SH-SY5Y (cell line): Measurements from ENCODE around the gene UCHL3.

Experiments used
- GATA2 ChIP-seq: IDR thresholded peaks from 2 replicates; pipeline ENCODE4 v1.6.1; 2011; ENCODE audit warnings: mild to moderate bottlenecking, low read depth, low read length
- GATA3 ChIP-seq: IDR thresholded peaks from 2 replicates; pipeline ENCODE4 v1.6.1; 2011; ENCODE audit warnings: low read depth, mild to moderate bottlenecking, low read length, moderate library complexity

The UCHL3 gene

DNA sequence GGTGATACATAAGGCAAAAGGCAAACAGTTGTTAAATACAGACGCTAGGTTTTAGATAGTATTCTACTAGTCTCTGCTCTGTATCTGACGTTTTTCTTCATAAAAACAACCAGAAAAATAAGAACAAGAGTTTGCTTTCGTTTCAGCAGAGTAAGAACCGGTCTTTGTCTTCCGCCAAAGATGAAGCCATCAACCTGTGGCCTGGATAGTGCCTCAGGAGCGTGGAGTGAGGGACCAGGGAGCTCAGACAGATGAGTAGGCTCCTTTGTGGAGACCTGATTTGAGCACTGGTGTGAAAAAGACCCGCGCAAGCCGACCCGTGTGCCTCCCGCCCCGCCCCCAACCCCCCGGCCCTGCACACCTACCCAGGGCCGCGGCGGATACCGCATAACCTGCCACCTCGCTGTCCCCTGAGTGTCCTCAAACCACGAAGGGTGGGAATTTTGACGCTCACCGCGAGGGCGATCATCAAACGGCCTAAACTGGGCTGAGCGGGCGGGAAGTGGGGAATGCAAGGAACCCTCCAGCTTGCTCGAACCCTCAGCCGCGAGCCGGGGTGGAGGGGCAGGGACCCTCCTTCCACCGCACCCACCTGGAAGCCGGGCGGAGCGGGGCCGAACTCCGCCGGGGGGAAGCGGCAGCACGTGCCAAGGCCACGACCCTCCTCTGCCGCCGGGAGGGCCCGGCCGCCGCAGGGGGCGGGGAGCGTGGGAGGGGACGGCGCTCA lies 85.7 kb downstream of the UCHL3 start:
- TF ChIP-seq GATA2 = no peak
- no peak for TF ChIP-seq GATA3

DNA sequence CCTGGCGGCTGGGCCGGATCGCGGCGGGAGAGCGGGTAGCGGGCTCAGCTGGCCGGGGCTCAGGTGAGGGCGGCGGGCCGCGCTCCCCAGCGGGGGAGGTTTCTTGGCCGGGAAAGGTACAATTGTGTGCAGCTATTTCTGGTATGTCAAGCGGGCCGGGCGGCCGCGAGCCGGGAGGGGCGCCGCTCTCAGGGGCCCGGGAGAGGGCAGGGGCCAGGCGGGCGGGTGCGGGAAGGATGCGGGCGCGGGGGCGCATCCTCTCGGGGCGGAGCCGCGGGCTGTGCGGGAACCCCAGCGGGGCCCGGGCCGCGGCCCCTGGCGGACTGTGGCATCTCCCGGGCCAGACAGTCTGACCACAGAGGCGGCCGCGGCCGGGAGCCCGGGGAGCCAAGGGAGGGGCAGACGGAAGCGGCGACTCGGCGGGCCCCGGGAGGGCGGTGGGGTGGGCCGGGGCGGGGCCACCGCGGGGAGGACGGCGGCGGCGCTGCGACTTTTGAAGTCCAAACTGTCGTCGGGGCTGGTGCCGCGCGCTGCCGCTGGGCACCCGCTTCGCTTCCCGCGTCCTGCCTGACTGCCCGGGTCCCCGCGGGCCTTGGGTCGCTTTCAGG lies 86.3 kb downstream of the UCHL3 start, which contains the start of gene LMO7:
LMO7 (plus strand) TSS at position 503 of the 608 bp plus-strand sequence. CDS start 328 bp downstream, outside the sequence.
- no peak for TF ChIP-seq GATA3
- no peak for TF ChIP-seq GATA2

DNA sequence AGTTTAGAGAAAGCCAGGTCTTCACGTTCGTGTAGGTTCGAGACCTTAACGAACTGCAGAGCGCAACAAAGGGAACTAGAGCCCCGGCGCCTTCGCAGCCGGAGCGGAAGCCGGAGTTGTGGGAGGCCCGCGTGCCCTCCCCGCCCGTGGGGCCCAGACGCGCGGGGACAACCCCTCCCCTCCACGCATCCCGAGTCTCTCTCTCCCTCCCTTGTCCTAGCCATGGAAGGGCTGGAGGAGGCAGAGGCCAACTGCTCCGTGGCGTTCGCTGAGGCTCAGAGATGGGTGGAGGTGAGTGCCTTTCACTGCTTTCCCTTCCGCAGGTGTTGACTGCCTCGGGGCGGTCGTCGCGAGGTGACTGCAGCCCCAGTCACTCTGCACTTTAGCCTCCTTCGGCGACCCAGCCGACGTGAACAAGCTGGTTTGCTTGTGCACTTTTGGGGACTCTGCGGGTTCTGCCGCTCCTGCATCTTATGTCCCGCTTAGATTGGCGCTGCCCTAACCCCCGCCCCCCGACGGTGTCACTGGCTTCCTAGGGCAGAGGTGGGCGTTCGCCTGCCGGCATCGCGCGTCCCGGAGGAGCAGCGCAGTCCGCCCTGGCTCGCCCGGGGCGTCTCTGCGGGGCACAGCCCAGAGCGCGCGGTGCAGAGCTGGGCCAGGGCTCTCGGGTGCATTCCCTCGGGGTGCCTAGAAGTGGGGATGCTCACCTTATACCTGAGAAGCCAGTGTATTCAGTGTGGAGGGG lies 87.0 kb downstream of the UCHL3 start:
- TF ChIP-seq GATA3 = no peak
- TF ChIP-seq GATA2 = no peak

DNA sequence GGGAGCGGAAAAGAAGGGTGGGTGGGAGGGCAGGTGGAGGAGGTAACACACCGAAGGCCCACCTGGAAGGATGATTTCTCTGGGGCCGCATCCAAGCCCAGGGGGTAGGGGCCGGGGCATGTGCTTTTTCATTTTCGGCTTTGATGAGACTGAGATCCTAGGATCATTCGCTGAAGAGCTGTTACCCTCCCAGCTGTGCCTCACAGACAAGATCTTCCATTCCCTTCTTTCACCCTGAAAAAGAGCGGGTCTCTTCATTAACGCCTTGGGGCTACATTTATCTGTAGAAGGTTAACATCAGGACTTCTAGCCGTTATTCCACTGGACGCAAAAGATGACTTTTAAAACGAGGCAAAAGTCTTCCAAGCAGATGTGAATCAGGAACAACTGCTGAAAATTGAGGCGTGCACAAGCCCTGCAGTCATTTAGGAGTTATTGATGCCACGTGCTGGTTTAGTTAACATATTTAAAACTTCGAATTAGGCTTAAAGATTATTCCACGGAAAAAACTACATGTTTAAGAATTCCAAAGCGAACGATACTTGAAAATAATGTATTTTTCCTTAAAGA lies 87.7 kb downstream of the UCHL3 start:
- TF ChIP-seq GATA2 = no peak
- no peak for TF ChIP-seq GATA3

DNA sequence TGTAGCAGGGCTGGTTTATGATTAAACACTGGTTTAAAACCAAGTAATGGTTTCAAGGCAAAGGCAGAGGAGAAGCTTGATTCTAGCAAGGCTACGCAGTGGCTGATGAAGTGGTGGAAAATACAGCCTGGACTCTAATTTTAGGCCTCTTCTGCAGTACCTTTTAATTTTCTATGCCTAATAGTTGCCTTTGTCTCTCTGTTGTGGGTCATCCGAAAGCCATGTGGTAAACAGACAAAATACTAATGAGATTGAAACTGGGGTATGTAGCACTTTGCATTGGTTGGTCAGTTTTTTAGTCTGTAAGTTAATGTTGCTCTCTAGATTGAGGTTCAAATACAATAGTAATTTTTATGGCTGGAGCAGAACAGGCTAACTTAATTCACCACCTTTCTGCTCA lies 89.9 kb downstream of the UCHL3 start:
- TF ChIP-seq GATA3 (no peak), GATA2 (no peak)

- no peak for TF ChIP-seq GATA3
- no peak for TF ChIP-seq GATA2
These were observed 91.4 kb downstream of the UCHL3 start for GRCh38 chr13:75641026-75641425.

DNA sequence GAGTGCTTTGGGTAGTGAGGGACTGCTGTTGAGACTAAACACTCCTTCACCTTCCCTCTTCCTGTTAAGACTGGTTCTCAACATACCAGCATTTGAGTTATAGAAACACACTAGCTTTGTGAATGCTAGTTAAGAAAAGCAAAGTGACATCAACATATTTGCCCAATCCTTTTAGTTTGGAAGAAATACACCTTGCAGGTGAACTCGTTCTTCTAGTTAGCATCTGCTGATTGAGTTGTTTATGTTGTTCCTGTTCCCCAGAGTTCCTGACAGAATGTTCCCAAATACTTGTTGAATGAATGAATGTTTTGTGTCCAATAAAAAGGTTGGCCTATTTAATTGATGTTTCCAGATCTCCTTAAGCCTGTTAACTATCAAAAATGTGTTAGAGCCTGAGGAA lies 93.6 kb downstream of the UCHL3 start:
- TF ChIP-seq GATA3 = no peak
- no peak for TF ChIP-seq GATA2

- no peak for TF ChIP-seq GATA3
- TF ChIP-seq GATA2 = no peak
These were observed 94.1 kb downstream of the UCHL3 start for GRCh38 chr13:75643693-75644092.

DNA sequence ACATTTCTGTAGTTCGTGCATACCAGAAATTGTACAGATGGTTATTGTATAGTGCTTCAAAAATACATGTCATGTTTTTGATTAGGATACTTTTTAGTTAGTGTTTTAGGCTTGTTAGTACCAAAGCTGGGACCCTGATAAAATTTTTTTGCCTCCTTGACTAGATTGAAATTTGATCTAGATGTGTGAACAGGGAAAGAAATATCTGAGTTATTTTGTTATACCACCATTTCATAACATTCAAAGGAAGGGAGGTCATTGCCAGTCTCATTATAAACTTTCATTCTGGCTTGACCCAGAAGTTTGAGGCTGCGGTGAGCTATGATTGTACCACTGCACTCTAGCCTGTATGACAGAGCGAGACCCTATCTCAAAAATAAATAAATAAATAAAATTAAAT lies 95.5 kb downstream of the UCHL3 start:
- no peak for TF ChIP-seq GATA3
- TF ChIP-seq GATA2 = no peak

DNA sequence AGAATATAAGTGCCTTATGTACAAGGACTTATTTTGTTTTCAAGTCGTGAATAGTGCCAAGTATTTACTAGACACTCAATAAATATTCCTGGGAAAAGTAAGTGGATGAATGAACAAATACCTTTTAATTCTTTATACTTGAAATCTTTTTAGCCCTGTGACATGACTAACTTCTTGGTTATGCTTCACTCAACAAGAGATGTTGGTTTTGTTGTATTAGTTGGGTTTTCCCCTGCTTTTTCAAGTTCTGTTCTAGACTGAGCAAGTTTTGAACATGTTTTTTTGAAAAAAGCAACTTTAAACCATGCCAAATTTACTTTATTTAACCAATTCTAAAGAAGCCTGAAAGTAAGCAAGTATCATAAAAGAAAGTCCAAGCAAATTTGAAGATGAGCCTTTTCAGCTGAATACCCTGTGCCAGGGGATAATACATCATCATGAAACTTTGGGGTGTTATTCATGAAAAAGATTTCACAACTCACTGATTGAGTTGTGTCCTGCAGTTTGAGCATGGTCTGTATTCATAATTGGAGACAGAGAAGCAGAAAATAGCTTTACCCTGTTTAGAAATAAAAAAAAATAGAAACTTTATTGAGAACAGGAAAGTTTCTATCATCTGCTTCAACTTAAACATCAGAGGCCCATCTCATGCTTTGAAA lies 97.7 kb downstream of the UCHL3 start:
- no peak for TF ChIP-seq GATA3

DNA sequence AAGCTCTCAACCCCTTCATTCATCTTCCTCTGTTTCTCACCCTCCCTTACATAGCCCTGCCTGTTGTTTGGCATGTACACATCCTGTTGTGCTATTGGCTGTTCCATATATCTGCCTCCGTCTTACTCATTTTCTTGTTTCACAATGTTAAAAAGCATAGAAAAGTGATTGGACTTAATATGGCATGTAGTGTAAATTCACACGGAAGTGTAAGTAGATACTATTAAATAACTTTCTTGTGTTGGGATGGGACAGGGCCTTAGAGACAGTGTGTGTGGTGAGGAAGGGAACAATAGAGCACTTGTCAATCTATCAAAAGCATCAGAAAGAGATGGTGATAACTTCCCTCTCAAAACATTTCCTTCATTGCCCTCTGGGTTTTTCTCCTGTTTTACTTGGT lies 98.9 kb downstream of the UCHL3 start:
- TF ChIP-seq GATA2 (no peak), GATA3 (no peak)

- TF ChIP-seq GATA3 = no peak
These were observed 101.4 kb downstream of the UCHL3 start for GRCh38 chr13:75651013-75651412.

DNA sequence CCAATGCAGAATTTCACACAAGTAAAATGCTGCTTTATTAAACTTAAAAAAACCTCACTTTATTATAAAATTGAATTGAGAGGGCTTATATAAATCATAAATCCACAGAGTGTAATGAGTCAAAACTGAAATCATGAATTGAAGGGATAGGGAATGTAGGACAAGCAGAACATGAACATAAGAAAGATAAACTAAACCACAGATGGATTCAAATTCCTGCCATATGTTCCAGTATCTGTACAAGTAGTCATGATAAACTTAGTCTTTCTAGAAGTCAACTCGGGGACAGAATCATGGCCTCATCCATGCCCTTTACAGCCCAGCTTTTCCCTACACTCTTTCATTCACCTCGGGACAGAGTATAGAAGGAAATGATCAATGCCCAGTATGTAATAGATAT lies 103.1 kb downstream of the UCHL3 start:
- no peak for TF ChIP-seq GATA2
- TF ChIP-seq GATA3 = no peak
